Stomach (tissue), 4 donors: Measurements from ENCODE around the gene PRDM2.

Experiments used
- EP300 ChIP-seq: sonication (generic); formaldehyde crosslinking; IDR thresholded peaks from one replicate; pipeline ENCODE4 v1.6.1; 2017; ENCODE audit warnings: antibody characterized with exemption
- POLR2A ChIP-seq, 4 donors: fragments of 450-650 bp; IDR thresholded peaks; one replicate each; pipeline ENCODE4 v1.6.1; 2016; ENCODE audit warnings: antibody characterized with exemption in 4 of 4, control low read depth in 2 of 4, mild to moderate bottlenecking in 1 of 4, moderate library complexity in 1 of 4
- POLR2AphosphoS5 ChIP-seq, 3 donors: sonication (generic); formaldehyde crosslinking; IDR thresholded peaks; one replicate each; pipeline ENCODE4 v1.6.1; 2016; ENCODE audit warnings: antibody characterized with exemption in 3 of 3
- TF ChIP-seq, protein P1 (sequence below), 7 experiments: fragments of 450-650 bp in 4 of 7; fragments of 200-600 bp in 3 of 7; sonication (generic) in 3 of 7; IDR thresholded peaks; one replicate each; pipeline ENCODE4 v1.5.1; 2016 to 2019; ENCODE audit warnings: antibody characterized with exemption in 7 of 7, control low read depth in 2 of 7, mild to moderate bottlenecking in 1 of 7

- TF ChIP-seq, protein P1, sequence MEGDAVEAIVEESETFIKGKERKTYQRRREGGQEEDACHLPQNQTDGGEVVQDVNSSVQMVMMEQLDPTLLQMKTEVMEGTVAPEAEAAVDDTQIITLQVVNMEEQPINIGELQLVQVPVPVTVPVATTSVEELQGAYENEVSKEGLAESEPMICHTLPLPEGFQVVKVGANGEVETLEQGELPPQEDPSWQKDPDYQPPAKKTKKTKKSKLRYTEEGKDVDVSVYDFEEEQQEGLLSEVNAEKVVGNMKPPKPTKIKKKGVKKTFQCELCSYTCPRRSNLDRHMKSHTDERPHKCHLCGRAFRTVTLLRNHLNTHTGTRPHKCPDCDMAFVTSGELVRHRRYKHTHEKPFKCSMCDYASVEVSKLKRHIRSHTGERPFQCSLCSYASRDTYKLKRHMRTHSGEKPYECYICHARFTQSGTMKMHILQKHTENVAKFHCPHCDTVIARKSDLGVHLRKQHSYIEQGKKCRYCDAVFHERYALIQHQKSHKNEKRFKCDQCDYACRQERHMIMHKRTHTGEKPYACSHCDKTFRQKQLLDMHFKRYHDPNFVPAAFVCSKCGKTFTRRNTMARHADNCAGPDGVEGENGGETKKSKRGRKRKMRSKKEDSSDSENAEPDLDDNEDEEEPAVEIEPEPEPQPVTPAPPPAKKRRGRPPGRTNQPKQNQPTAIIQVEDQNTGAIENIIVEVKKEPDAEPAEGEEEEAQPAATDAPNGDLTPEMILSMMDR (IDR thresholded peaks at IDR 0.05) = no peak
- TF ChIP-seq POLR2A (IDR thresholded peaks at IDR 0.05) (no peak), POLR2AphosphoS5 (IDR thresholded peaks at IDR 0.05) (no peak), EP300 (no peak)
Measured at GRCh38 chr1:13682444-13682843, 17.5 kb upstream of the PRDM2 start.
